GM23338 (cell line): ENCODE measurements around the gene SUB1. TPM values are rescaled to one million over a fixed set of nuclear protein-coding genes. Genes with fewer than 3 reads are reported as not detected.

Source experiments
- CREB1 ChIP-seq: fragments of 250-450 bp; sonication (Bioruptor Pico); IDR thresholded peaks from 2 replicates; pipeline ENCODE4 v1.5.0; 2020; ENCODE audit warnings: low read depth, mild to moderate bottlenecking, moderate library complexity
- EZH2 ChIP-seq: fragments of 200-600 bp; sonication (generic); IDR thresholded peaks from one replicate; pipeline ENCODE4 v1.8.0; 2017; ENCODE audit warnings: antibody characterized with exemption, mild to moderate bottlenecking, low read depth; ENCODE audit not compliant: unreplicated experiment
- polyA plus RNA-seq: library from polyadenylated mRNA; unstranded; fragments of >200 nt; fragmentation: Nextera tagmentation; extraction: Ambion mirVana; gene quantifications from 2 replicates; pipeline ENCODE4 v1.2.1, GENCODE V29; 2016
- total RNA-seq: library from RNA; depleted of rRNA; stranded (reverse); fragments of >200 nt; shearing (Covaris generic); gene quantifications from 2 replicates; pipeline ENCODE4 v1.2.3, GENCODE V29; 2014
- TF ChIP-seq, protein P1 (sequence below): fragments of 250-450 bp; sonication (Bioruptor Pico); IDR thresholded peaks from 2 replicates; pipeline ENCODE4 v1.5.0; 2020; ENCODE audit warnings: mild to moderate bottlenecking, moderate library complexity
- TF ChIP-seq, protein P2 (sequence below), 2 experiments: fragments of 200-600 bp in 1 of 2; sonication (generic) in 1 of 2; conservative IDR thresholded peaks; 2 replicates each; pipeline versions ENCODE4 v1.5.1 to v1.6.1; 2016 to 2017; ENCODE audit warnings: antibody characterized with exemption in 2 of 2, low read depth in 2 of 2, mild to moderate bottlenecking in 2 of 2, moderate library complexity in 1 of 2
- TF ChIP-seq, protein P3 (sequence below): IDR thresholded peaks from 2 replicates; pipeline ENCODE4 v1.6.1; 2016; ENCODE audit warnings: antibody characterized with exemption

SUB1 gene
- total and polyA plus RNA-seq, 2 experiments from 2014 or later, result 365 to 1,041 TPM

DNA sequence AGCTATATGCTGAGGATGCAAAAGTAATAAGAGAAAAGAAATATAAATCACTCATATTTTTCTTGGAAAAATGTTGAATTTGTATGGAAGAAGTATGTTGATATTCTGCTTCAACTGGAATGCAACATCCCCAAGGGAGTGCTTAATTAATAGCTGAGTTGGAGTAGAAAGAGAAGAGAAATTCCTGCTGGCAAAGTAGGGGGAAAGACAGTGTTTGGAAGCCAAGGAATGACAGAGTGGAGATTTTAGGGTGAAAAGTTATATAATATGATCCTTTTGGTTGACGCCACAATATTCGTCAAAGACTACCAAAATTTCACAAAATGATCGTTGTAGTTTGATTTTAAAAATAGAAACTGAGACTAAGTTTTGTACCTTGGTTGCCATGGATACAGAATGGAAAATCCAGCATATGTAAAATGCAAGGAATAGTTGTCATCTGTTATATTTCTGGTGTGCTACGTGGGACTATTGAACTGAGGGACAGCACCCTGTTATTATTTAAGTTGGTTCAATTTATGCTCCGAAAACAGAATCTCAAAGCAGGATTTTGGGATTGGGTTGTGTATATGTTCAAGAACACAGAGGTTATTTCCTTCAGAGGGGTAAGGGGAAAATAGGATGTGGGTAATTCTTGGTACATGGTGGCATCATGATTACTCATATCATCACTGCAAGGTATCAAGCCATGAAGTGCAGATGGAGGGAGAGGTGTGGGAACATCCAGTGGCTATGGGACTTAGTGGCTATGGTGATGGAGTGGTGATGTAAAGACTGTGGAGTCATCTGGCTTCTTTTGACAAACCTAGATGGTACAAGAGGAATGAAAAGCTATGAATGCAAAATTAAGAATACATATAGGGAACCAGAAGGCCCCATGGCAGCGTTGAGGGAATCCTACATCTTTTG is 61.0 kb downstream of the SUB1 start (continued):
- TF ChIP-seq, protein P1, sequence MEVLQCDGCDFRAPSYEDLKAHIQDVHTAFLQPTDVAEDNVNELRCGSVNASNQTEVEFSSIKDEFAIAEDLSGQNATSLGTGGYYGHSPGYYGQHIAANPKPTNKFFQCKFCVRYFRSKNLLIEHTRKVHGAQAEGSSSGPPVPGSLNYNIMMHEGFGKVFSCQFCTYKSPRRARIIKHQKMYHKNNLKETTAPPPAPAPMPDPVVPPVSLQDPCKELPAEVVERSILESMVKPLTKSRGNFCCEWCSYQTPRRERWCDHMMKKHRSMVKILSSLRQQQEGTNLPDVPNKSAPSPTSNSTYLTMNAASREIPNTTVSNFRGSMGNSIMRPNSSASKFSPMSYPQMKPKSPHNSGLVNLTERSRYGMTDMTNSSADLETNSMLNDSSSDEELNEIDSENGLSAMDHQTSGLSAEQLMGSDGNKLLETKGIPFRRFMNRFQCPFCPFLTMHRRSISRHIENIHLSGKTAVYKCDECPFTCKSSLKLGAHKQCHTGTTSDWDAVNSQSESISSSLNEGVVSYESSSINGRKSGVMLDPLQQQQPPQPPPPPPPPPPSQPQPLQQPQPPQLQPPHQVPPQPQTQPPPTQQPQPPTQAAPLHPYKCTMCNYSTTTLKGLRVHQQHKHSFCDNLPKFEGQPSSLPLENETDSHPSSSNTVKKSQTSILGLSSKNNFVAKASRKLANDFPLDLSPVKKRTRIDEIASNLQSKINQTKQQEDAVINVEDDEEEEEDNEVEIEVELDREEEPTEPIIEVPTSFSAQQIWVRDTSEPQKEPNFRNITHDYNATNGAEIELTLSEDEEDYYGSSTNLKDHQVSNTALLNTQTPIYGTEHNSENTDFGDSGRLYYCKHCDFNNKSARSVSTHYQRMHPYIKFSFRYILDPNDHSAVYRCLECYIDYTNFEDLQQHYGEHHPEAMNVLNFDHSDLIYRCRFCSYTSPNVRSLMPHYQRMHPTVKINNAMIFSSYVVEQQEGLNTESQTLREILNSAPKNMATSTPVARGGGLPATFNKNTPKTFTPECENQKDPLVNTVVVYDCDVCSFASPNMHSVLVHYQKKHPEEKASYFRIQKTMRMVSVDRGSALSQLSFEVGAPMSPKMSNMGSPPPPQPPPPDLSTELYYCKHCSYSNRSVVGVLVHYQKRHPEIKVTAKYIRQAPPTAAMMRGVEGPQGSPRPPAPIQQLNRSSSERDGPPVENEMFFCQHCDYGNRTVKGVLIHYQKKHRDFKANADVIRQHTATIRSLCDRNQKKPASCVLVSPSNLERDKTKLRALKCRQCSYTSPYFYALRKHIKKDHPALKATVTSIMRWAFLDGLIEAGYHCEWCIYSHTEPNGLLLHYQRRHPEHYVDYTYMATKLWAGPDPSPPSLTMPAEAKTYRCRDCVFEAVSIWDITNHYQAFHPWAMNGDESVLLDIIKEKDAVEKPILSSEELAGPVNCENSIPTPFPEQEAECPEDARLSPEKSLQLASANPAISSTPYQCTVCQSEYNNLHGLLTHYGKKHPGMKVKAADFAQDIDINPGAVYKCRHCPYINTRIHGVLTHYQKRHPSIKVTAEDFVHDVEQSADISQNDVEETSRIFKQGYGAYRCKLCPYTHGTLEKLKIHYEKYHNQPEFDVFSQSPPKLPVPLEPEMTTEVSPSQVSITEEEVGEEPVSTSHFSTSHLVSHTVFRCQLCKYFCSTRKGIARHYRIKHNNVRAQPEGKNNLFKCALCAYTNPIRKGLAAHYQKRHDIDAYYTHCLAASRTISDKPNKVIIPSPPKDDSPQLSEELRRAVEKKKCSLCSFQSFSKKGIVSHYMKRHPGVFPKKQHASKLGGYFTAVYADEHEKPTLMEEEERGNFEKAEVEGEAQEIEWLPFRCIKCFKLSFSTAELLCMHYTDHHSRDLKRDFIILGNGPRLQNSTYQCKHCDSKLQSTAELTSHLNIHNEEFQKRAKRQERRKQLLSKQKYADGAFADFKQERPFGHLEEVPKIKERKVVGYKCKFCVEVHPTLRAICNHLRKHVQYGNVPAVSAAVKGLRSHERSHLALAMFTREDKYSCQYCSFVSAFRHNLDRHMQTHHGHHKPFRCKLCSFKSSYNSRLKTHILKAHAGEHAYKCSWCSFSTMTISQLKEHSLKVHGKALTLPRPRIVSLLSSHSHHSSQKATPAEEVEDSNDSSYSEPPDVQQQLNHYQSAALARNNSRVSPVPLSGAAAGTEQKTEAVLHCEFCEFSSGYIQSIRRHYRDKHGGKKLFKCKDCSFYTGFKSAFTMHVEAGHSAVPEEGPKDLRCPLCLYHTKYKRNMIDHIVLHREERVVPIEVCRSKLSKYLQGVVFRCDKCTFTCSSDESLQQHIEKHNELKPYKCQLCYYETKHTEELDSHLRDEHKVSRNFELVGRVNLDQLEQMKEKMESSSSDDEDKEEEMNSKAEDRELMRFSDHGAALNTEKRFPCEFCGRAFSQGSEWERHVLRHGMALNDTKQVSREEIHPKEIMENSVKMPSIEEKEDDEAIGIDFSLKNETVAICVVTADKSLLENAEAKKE, result no peak
- no peak for TF ChIP-seq CREB1 (CRISPR knock-in tag)
- no peak for TF ChIP-seq EZH2
- TF ChIP-seq, protein P2, sequence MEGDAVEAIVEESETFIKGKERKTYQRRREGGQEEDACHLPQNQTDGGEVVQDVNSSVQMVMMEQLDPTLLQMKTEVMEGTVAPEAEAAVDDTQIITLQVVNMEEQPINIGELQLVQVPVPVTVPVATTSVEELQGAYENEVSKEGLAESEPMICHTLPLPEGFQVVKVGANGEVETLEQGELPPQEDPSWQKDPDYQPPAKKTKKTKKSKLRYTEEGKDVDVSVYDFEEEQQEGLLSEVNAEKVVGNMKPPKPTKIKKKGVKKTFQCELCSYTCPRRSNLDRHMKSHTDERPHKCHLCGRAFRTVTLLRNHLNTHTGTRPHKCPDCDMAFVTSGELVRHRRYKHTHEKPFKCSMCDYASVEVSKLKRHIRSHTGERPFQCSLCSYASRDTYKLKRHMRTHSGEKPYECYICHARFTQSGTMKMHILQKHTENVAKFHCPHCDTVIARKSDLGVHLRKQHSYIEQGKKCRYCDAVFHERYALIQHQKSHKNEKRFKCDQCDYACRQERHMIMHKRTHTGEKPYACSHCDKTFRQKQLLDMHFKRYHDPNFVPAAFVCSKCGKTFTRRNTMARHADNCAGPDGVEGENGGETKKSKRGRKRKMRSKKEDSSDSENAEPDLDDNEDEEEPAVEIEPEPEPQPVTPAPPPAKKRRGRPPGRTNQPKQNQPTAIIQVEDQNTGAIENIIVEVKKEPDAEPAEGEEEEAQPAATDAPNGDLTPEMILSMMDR (conservative IDR thresholded peaks at IDR 0.05; ENCODE audit: low read depth in 2 of 2), result no peak
- TF ChIP-seq, protein P3, sequence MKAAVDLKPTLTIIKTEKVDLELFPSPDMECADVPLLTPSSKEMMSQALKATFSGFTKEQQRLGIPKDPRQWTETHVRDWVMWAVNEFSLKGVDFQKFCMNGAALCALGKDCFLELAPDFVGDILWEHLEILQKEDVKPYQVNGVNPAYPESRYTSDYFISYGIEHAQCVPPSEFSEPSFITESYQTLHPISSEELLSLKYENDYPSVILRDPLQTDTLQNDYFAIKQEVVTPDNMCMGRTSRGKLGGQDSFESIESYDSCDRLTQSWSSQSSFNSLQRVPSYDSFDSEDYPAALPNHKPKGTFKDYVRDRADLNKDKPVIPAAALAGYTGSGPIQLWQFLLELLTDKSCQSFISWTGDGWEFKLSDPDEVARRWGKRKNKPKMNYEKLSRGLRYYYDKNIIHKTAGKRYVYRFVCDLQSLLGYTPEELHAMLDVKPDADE, result no peak
